ENCODE measurements around the gene MTSS2.

Gene MTSS2

GRCh38 chr16:70712942-70713341 lies 27.1 kb upstream of the MTSS2 start:
- H3K9me3 ChIP-seq (ENCODE audit: control insufficient read depth, low read length), result no peaks in the 10 kb centered on the region
- no peak for DNase-seq (ENCODE audit: low read depth)

GRCh38 chr16:70712359-70712758 lies 26.5 kb upstream of the MTSS2 start:
- no peaks in the 10 kb centered on the region for H3K9me3 ChIP-seq (ENCODE audit: control insufficient read depth, low read length)
- no peaks in the 10 kb centered on the region for H3K36me3 ChIP-seq (ENCODE audit: control insufficient read depth, insufficient read depth, low read length, severe bottlenecking)
- DNase-seq (ENCODE audit: low read depth), result no peak
- no peaks in the 10 kb centered on the region for H3K27me3 ChIP-seq (replicated peaks; ENCODE audit: control insufficient read depth, insufficient read depth, low read length)
- H3K9ac ChIP-seq (ENCODE audit: low read length), result no peak overlapping the region
- peaks cover 18% of the 10 kb centered on the region for H3K4me1 ChIP-seq (ENCODE audit: control insufficient read depth, insufficient read depth, low read length)
- H3K4me3 ChIP-seq (ENCODE audit: low read length), result no peak overlapping the region

More at GRCh38 chr16:70712942-70713341, 27.1 kb upstream of the MTSS2 start:
- H3K4me1 ChIP-seq (ENCODE audit: control insufficient read depth, insufficient read depth, low read length), result peaks cover 16% of the 10 kb centered on the region
- no peak overlapping the region for H3K4me3 ChIP-seq (ENCODE audit: low read length)
- H3K36me3 ChIP-seq (ENCODE audit: control insufficient read depth, insufficient read depth, low read length, severe bottlenecking), result no peaks in the 10 kb centered on the region
- H3K27me3 ChIP-seq (replicated peaks; ENCODE audit: control insufficient read depth, insufficient read depth, low read length), result no peaks in the 10 kb centered on the region
- no peak overlapping the region for H3K9ac ChIP-seq (ENCODE audit: low read length)

GRCh38 chr16:70711211-70712031 lies 25.6 kb upstream of the MTSS2 start:
- H3K4me1 ChIP-seq (ENCODE audit: control insufficient read depth, insufficient read depth, low read length), result peaks cover 28% of the 10 kb centered on the region
- no peak overlapping the region for H3K4me3 ChIP-seq (ENCODE audit: low read length)
- H3K9me3 ChIP-seq (ENCODE audit: control insufficient read depth, low read length), result no peaks in the 10 kb centered on the region
- H3K9ac ChIP-seq (ENCODE audit: low read length), result no peak overlapping the region
- no peak for DNase-seq (ENCODE audit: low read depth)
- no peaks in the 10 kb centered on the region for H3K27me3 ChIP-seq (replicated peaks; ENCODE audit: control insufficient read depth, insufficient read depth, low read length)
- no peaks in the 10 kb centered on the region for H3K36me3 ChIP-seq (ENCODE audit: control insufficient read depth, insufficient read depth, low read length, severe bottlenecking)

- Histone ChIP-seq H3K9me3 (ENCODE audit: control insufficient read depth, low read length) (no peaks in the 10 kb centered on the region), H3K4me1 (ENCODE audit: control insufficient read depth, insufficient read depth, low read length) (peaks cover 28% of the 10 kb centered on the region), H3K27me3 (replicated peaks; ENCODE audit: control insufficient read depth, insufficient read depth, low read length) (no peaks in the 10 kb centered on the region), H3K4me3 (ENCODE audit: low read length) (no peak overlapping the region), H3K36me3 (ENCODE audit: control insufficient read depth, insufficient read depth, low read length, severe bottlenecking) (no peaks in the 10 kb centered on the region), H3K9ac (ENCODE audit: low read length) (no peak overlapping the region)
- DNase-seq (ENCODE audit: low read depth), result no peak
Observed at GRCh38 chr16:70710422-70711210, 24.8 kb upstream of the MTSS2 start.

GRCh38 chr16:70709942-70710341 lies 24.1 kb upstream of the MTSS2 start:
- no peak overlapping the region for H3K9ac ChIP-seq (ENCODE audit: low read length)
- H3K36me3 ChIP-seq (ENCODE audit: control insufficient read depth, insufficient read depth, low read length, severe bottlenecking), result no peaks in the 10 kb centered on the region
- peaks cover 21% of the 10 kb centered on the region for H3K4me1 ChIP-seq (ENCODE audit: control insufficient read depth, insufficient read depth, low read length)
- no peak for DNase-seq (ENCODE audit: low read depth)
- no peaks in the 10 kb centered on the region for H3K27me3 ChIP-seq (replicated peaks; ENCODE audit: control insufficient read depth, insufficient read depth, low read length)
- H3K9me3 ChIP-seq (ENCODE audit: control insufficient read depth, low read length), result no peaks in the 10 kb centered on the region
- no peak overlapping the region for H3K4me3 ChIP-seq (ENCODE audit: low read length)

- Histone ChIP-seq H3K27me3 (replicated peaks; ENCODE audit: control insufficient read depth, insufficient read depth, low read length) (no peaks in the 10 kb centered on the region), H3K4me3 (ENCODE audit: low read length) (no peak overlapping the region), H3K36me3 (ENCODE audit: control insufficient read depth, insufficient read depth, low read length, severe bottlenecking) (no peaks in the 10 kb centered on the region), H3K9ac (ENCODE audit: low read length) (no peak overlapping the region), H3K9me3 (ENCODE audit: control insufficient read depth, low read length) (no peaks in the 10 kb centered on the region), H3K4me1 (ENCODE audit: control insufficient read depth, insufficient read depth, low read length) (peaks cover 16% of the 10 kb centered on the region)
- no peak for DNase-seq (ENCODE audit: low read depth)
Observed at GRCh38 chr16:70709457-70709856, 23.6 kb upstream of the MTSS2 start.

- no peaks in the 10 kb centered on the region for H3K36me3 ChIP-seq (ENCODE audit: control insufficient read depth, insufficient read depth, low read length, severe bottlenecking)
- no peaks in the 10 kb centered on the region for H3K27me3 ChIP-seq (replicated peaks; ENCODE audit: control insufficient read depth, insufficient read depth, low read length)
- DNase-seq (ENCODE audit: low read depth), result no peak
- no peak overlapping the region for H3K9ac ChIP-seq (ENCODE audit: low read length)
- no peaks in the 10 kb centered on the region for H3K9me3 ChIP-seq (ENCODE audit: control insufficient read depth, low read length)
- no peak overlapping the region for H3K4me3 ChIP-seq (ENCODE audit: low read length)
- peaks cover 17% of the 10 kb centered on the region for H3K4me1 ChIP-seq (ENCODE audit: control insufficient read depth, insufficient read depth, low read length)
Observed at GRCh38 chr16:70708366-70709246, 22.8 kb upstream of the MTSS2 start.

- H3K4me1 ChIP-seq (ENCODE audit: control insufficient read depth, insufficient read depth, low read length), result peaks cover 31% of the 10 kb centered on the region
- DNase-seq (ENCODE audit: low read depth), result peak; percentile 92
- H3K9me3 ChIP-seq (ENCODE audit: control insufficient read depth, low read length), result no peaks in the 10 kb centered on the region
- peak overlapping the region; percentile 47 for H3K9ac ChIP-seq (ENCODE audit: low read length)
- H3K4me3 ChIP-seq (ENCODE audit: low read length), result no peak overlapping the region
- H3K36me3 ChIP-seq (ENCODE audit: control insufficient read depth, insufficient read depth, low read length, severe bottlenecking), result no peaks in the 10 kb centered on the region
- H3K27me3 ChIP-seq (replicated peaks; ENCODE audit: control insufficient read depth, insufficient read depth, low read length), result no peaks in the 10 kb centered on the region
Observed at GRCh38 chr16:70706948-70707465, 21.2 kb upstream of the MTSS2 start.

- Histone ChIP-seq H3K9ac (ENCODE audit: low read length) (no peak overlapping the region), H3K4me3 (ENCODE audit: low read length) (no peak overlapping the region), H3K27me3 (replicated peaks; ENCODE audit: control insufficient read depth, insufficient read depth, low read length) (no peaks in the 10 kb centered on the region), H3K36me3 (ENCODE audit: control insufficient read depth, insufficient read depth, low read length, severe bottlenecking) (no peaks in the 10 kb centered on the region), H3K4me1 (ENCODE audit: control insufficient read depth, insufficient read depth, low read length) (peaks cover 37% of the 10 kb centered on the region), H3K9me3 (ENCODE audit: control insufficient read depth, low read length) (no peaks in the 10 kb centered on the region)
- DNase-seq (ENCODE audit: low read depth), result no peak
Observed at GRCh38 chr16:70705056-70705455, 19.2 kb upstream of the MTSS2 start.

- H3K4me1 ChIP-seq (ENCODE audit: control insufficient read depth, insufficient read depth, low read length), result peaks cover 37% of the 10 kb centered on the region
- no peaks in the 10 kb centered on the region for H3K27me3 ChIP-seq (replicated peaks; ENCODE audit: control insufficient read depth, insufficient read depth, low read length)
- no peaks in the 10 kb centered on the region for H3K9me3 ChIP-seq (ENCODE audit: control insufficient read depth, low read length)
- no peak overlapping the region for H3K4me3 ChIP-seq (ENCODE audit: low read length)
- no peaks in the 10 kb centered on the region for H3K36me3 ChIP-seq (ENCODE audit: control insufficient read depth, insufficient read depth, low read length, severe bottlenecking)
- no peak overlapping the region for H3K9ac ChIP-seq (ENCODE audit: low read length)
- DNase-seq (ENCODE audit: low read depth), result no peak
Observed at GRCh38 chr16:70704586-70704985, 18.7 kb upstream of the MTSS2 start.
